ENCODE measurements around the gene TERT.

- TF ChIP-seq CTCF (IDR thresholded peaks at IDR 0.05) (no peak), EZH2phosphoT487 (IDR thresholded peaks at IDR 0.05) (no peak)
These were observed 72.7 kb downstream of the TERT start for GRCh38 chr5:1222147-1222546.
